GM23338 (cell line): ENCODE data around the gene TPH2.

Source experiments
- CREB1 ChIP-seq: fragments of 250-450 bp; sonication (Bioruptor Pico); IDR thresholded peaks from 2 replicates; pipeline ENCODE4 v1.5.0; 2020; ENCODE audit warnings: low read depth, mild to moderate bottlenecking, moderate library complexity
- EZH2 ChIP-seq: fragments of 200-600 bp; sonication (generic); IDR thresholded peaks from one replicate; pipeline ENCODE4 v1.8.0; 2017; ENCODE audit warnings: antibody characterized with exemption, mild to moderate bottlenecking, low read depth; ENCODE audit not compliant: unreplicated experiment
- EZH2phosphoT487 ChIP-seq: fragments of 200-600 bp; sonication (generic); IDR thresholded peaks from one replicate; pipeline ENCODE4 v1.8.1; 2018; ENCODE audit warnings: antibody characterized with exemption; ENCODE audit not compliant: unreplicated experiment
- JUNB ChIP-seq: IDR thresholded peaks from one replicate; pipeline ENCODE4 v1.6.1; 2016; ENCODE audit warnings: antibody characterized with exemption; ENCODE audit not compliant: unreplicated experiment
- POLR2AphosphoS5 ChIP-seq: IDR thresholded peaks from 2 replicates; pipeline ENCODE4 v1.6.1; 2016; ENCODE audit warnings: antibody characterized with exemption, low read depth
- STAT1 ChIP-seq: IDR thresholded peaks from one replicate; pipeline ENCODE4 v1.6.1; 2016; ENCODE audit warnings: antibody characterized with exemption; ENCODE audit not compliant: unreplicated experiment
- ZNF114 ChIP-seq: fragments of 250-450 bp; sonication (Bioruptor Pico); IDR thresholded peaks from 2 replicates; pipeline ENCODE4 v1.5.0; 2020; ENCODE audit warnings: mild to moderate bottlenecking, moderate library complexity
- TF ChIP-seq, protein P1 (sequence below), 2 experiments: fragments of 200-600 bp in 1 of 2; sonication (generic) in 1 of 2; conservative IDR thresholded peaks; 2 replicates each; pipeline versions ENCODE4 v1.5.1 to v1.6.1; 2016 to 2017; ENCODE audit warnings: antibody characterized with exemption in 2 of 2, low read depth in 2 of 2, mild to moderate bottlenecking in 2 of 2, moderate library complexity in 1 of 2
- TF ChIP-seq, protein P2 (sequence below): IDR thresholded peaks from 2 replicates; pipeline ENCODE4 v1.6.1; 2016; ENCODE audit warnings: antibody characterized with exemption
- TF ChIP-seq, protein P3 (sequence below): IDR thresholded peaks from one replicate; pipeline ENCODE4 v1.6.1; 2018; ENCODE audit warnings: antibody characterized with exemption; ENCODE audit not compliant: unreplicated experiment

DNA sequence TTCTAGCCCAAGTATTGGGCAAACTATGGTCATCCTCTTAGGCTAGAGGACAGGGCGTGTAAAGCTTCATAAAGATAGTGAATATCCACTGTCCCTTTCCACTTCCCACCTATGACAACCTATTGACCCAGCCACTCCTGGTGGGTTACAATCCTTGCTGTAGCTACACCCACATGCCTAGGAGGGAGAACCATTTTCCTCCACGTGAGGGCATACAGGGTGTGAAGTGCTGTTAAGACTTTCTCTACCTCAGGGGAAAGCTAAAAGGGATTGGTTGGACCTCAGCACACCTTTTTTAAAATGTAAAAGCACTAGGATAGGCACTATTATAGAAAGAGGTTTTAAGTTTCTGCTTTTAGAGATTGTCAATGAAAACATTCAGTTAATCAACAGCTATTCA, 124.4 kb downstream of the TPH2 start:
- TF ChIP-seq EZH2 (no peak), POLR2AphosphoS5 (no peak), EZH2phosphoT487 (no peak), JUNB (no peak), ZNF114 (no peak), CREB1 (CRISPR knock-in tag) (no peak), STAT1 (no peak)
- TF ChIP-seq, protein P1, sequence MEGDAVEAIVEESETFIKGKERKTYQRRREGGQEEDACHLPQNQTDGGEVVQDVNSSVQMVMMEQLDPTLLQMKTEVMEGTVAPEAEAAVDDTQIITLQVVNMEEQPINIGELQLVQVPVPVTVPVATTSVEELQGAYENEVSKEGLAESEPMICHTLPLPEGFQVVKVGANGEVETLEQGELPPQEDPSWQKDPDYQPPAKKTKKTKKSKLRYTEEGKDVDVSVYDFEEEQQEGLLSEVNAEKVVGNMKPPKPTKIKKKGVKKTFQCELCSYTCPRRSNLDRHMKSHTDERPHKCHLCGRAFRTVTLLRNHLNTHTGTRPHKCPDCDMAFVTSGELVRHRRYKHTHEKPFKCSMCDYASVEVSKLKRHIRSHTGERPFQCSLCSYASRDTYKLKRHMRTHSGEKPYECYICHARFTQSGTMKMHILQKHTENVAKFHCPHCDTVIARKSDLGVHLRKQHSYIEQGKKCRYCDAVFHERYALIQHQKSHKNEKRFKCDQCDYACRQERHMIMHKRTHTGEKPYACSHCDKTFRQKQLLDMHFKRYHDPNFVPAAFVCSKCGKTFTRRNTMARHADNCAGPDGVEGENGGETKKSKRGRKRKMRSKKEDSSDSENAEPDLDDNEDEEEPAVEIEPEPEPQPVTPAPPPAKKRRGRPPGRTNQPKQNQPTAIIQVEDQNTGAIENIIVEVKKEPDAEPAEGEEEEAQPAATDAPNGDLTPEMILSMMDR (conservative IDR thresholded peaks at IDR 0.05; ENCODE audit: low read depth in 2 of 2), result 0 out of 4 replicates have a peak, but pooled peaks of 1 of the 2 experiments have one; percentile 7
- TF ChIP-seq, protein P2, sequence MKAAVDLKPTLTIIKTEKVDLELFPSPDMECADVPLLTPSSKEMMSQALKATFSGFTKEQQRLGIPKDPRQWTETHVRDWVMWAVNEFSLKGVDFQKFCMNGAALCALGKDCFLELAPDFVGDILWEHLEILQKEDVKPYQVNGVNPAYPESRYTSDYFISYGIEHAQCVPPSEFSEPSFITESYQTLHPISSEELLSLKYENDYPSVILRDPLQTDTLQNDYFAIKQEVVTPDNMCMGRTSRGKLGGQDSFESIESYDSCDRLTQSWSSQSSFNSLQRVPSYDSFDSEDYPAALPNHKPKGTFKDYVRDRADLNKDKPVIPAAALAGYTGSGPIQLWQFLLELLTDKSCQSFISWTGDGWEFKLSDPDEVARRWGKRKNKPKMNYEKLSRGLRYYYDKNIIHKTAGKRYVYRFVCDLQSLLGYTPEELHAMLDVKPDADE, result no peak
- TF ChIP-seq, protein P3, sequence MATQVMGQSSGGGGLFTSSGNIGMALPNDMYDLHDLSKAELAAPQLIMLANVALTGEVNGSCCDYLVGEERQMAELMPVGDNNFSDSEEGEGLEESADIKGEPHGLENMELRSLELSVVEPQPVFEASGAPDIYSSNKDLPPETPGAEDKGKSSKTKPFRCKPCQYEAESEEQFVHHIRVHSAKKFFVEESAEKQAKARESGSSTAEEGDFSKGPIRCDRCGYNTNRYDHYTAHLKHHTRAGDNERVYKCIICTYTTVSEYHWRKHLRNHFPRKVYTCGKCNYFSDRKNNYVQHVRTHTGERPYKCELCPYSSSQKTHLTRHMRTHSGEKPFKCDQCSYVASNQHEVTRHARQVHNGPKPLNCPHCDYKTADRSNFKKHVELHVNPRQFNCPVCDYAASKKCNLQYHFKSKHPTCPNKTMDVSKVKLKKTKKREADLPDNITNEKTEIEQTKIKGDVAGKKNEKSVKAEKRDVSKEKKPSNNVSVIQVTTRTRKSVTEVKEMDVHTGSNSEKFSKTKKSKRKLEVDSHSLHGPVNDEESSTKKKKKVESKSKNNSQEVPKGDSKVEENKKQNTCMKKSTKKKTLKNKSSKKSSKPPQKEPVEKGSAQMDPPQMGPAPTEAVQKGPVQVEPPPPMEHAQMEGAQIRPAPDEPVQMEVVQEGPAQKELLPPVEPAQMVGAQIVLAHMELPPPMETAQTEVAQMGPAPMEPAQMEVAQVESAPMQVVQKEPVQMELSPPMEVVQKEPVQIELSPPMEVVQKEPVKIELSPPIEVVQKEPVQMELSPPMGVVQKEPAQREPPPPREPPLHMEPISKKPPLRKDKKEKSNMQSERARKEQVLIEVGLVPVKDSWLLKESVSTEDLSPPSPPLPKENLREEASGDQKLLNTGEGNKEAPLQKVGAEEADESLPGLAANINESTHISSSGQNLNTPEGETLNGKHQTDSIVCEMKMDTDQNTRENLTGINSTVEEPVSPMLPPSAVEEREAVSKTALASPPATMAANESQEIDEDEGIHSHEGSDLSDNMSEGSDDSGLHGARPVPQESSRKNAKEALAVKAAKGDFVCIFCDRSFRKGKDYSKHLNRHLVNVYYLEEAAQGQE, result no peak
